K562 treated with DMSO at 1 percent for 4 hours (cell line): Measurements from ENCODE around the gene RPF1. TPM values are rescaled to one million over a fixed set of nuclear protein-coding genes. Genes with fewer than 3 reads are reported as not detected.

Experiments
- total RNA-seq: library from RNA; unstranded; fragments of 300-600 nt; gene quantifications from 2 replicates; pipeline ENCODE4 v1.2.3, GENCODE V29; 2022; ENCODE audit not compliant: insufficient read depth

The RPF1 gene
- total RNA-seq = 43.9 and 46.7 TPM in 2 replicates

GRCh38 chr1:84478876-84479868, at the start of gene RPF1:
Gene RPF1, plus strand, starts transcription at chr1:84479266. Its CDS starts 16 bp downstream, at chr1:84479282.

GRCh38 chr1:84506002-84506728, 27.1 kb downstream of the RPF1 start, which contains the start of the genes GNG5 and SPATA1:
Gene GNG5, minus strand, starts transcription at chr1:84506581. Its CDS starts 490 bp downstream, at chr1:84506091.
Gene SPATA1, plus strand, starts transcription at chr1:84506386. Its CDS starts 9,974 bp downstream, at chr1:84516360.

Other genes with a start within 250 kb of the RPF1 start
- gene SAMD13, start 177.6 kb upstream of the RPF1 start, total RNA-seq = 0.50 TPM in 1 of 2 replicates, not detected in the other
- gene DNASE2B, start 80.8 kb upstream of the RPF1 start, total RNA-seq = not detected in 2 replicates
- not detected in 2 replicates for gene SPATA1, start 27.1 kb downstream of the RPF1 start, total RNA-seq
- 202 and 226 TPM in 2 replicates for gene GNG5, start 27.3 kb downstream of the RPF1 start, total RNA-seq
- gene CTBS, start 95.2 kb downstream of the RPF1 start, total RNA-seq = 8.8 and 9.4 TPM in 2 replicates
- 17.6 and 29.1 TPM in 2 replicates for gene SSX2IP, start 211.2 kb downstream of the RPF1 start, total RNA-seq